ENCODE results near the gene SLC51A. TPM values are rescaled to one million over a fixed set of nuclear protein-coding genes. Genes with fewer than 3 reads are reported as not detected.

SLC51A gene
- total and polyA plus RNA-seq, 4 experiments from 2014 or later, result 2.7 TPM; not detected in 3

- DNase-seq, result no peak
- H3K27me3 Mint-ChIP-seq, result no peaks in the 10 kb centered on the region
- no peaks in the 10 kb centered on the region for H3K27me3 ChIP-seq (ENCODE audit: insufficient read depth, low read length)
- H3K36me3 Mint-ChIP-seq, result no peaks in the 10 kb centered on the region
- no peak overlapping the region for H3K27ac Mint-ChIP-seq
- H3K36me3 ChIP-seq (ENCODE audit: insufficient read depth, low read length), result no peaks in the 10 kb centered on the region
- no peak overlapping the region for H3K27ac ChIP-seq (ENCODE audit: low read depth, low read length)
- H3K9me3 Mint-ChIP-seq, result peaks cover 0 to 2% (median 0%) of the 10 kb centered on the region in 8 donors
- CTCF ChIA-PET (ENCODE audit: partially characterized antibody), result interaction anchor here (0.7 kb wide), 1 partner anchor 103 kb away, joined by 3 read pairs; no protein-coding TSS in a partner anchor
- H3K4me3 ChIP-seq (ENCODE audit: low read length in 2 of 2), result no peak overlapping the region
- H3K4me1 ChIP-seq (ENCODE audit: insufficient read depth, low read length), result peaks cover 31% of the 10 kb centered on the region
- H3K9me3 ChIP-seq (ENCODE audit: control insufficient read depth in 1 of 2, low read length in 2 of 2), result no peaks in the 10 kb centered on the region
- POLR2A ChIA-PET (ENCODE audit: partially characterized antibody), result interaction anchor here (1.1 kb wide), 1 partner anchor 97 kb away, joined by 3 read pairs; no protein-coding TSS in a partner anchor
- H3K4me3 Mint-ChIP-seq, result no peak overlapping the region
- intact Hi-C loops (cut with micrococcal nuclease), result no loop called here
- peaks cover 14 to 28% (median 23%) of the 10 kb centered on the region in 4 donors for H3K4me1 Mint-ChIP-seq
These were observed 40.6 kb upstream of the SLC51A start for GRCh38 chr3:196175722-196176121.

GRCh38 chr3:196177567-196177966, 38.8 kb upstream of the SLC51A start:
- Histone ChIP-seq H3K9me3 (ENCODE audit: control insufficient read depth in 1 of 2, low read length in 2 of 2) (no peaks in the 10 kb centered on the region), H3K27ac (ENCODE audit: low read depth, low read length) (no peak overlapping the region), H3K4me3 (ENCODE audit: low read length in 2 of 2) (no peak overlapping the region), H3K27me3 (ENCODE audit: insufficient read depth, low read length) (no peaks in the 10 kb centered on the region), H3K36me3 (ENCODE audit: insufficient read depth, low read length) (no peaks in the 10 kb centered on the region), H3K4me1 (ENCODE audit: insufficient read depth, low read length) (peaks cover 49% of the 10 kb centered on the region)
- POLR2A ChIA-PET (ENCODE audit: partially characterized antibody), result interaction anchor here (1.0 kb wide), 1 partner anchor 95 kb away, joined by 3 read pairs; no protein-coding TSS in a partner anchor
- intact Hi-C loops (cut with micrococcal nuclease), result no loop called here
- Mint-ChIP-seq H3K4me3 (peak overlapping the region in 4 of 8 donors; percentile 42 to 73 (median 56)), H3K27ac (peak overlapping the region; percentile 64 to 91 (median 86)), H3K27me3 (no peaks in the 10 kb centered on the region), H3K36me3 (no peaks in the 10 kb centered on the region), H3K4me1 (peaks cover 25 to 47% (median 37%) of the 10 kb centered on the region in 4 donors), H3K9me3 (no peaks in the 10 kb centered on the region)
- CTCF ChIA-PET (ENCODE audit: partially characterized antibody), result no interaction called here
- no peak for DNase-seq

- H3K27ac Mint-ChIP-seq, result peak overlapping the region; percentile 64 to 91 (median 86)
- intact Hi-C loops (cut with micrococcal nuclease), result no loop called here
- CTCF ChIA-PET (ENCODE audit: partially characterized antibody), result no interaction called here
- POLR2A ChIA-PET (ENCODE audit: partially characterized antibody), result interaction anchor here (1.0 to 2.7 kb wide), 2 partner anchors 11 to 96 kb away, joined by 3 to 20 read pairs; no protein-coding TSS in a partner anchor
- DNase-seq, result no peak
- no peaks in the 10 kb centered on the region for H3K9me3 Mint-ChIP-seq
- Histone ChIP-seq H3K4me3 (ENCODE audit: low read length in 2 of 2) (no peak overlapping the region), H3K36me3 (ENCODE audit: insufficient read depth, low read length) (no peaks in the 10 kb centered on the region), H3K4me1 (ENCODE audit: insufficient read depth, low read length) (peaks cover 53% of the 10 kb centered on the region), H3K27ac (ENCODE audit: low read depth, low read length) (no peak overlapping the region), H3K27me3 (ENCODE audit: insufficient read depth, low read length) (no peaks in the 10 kb centered on the region), H3K9me3 (ENCODE audit: control insufficient read depth in 1 of 2, low read length in 2 of 2) (no peaks in the 10 kb centered on the region)
- peaks cover 27 to 51% (median 39%) of the 10 kb centered on the region in 4 donors for H3K4me1 Mint-ChIP-seq
- peak overlapping the region in 5 of 8 donors; percentile 42 to 73 (median 65) for H3K4me3 Mint-ChIP-seq
- H3K36me3 Mint-ChIP-seq, result no peaks in the 10 kb centered on the region
- H3K27me3 Mint-ChIP-seq, result no peaks in the 10 kb centered on the region
These were observed 38.4 kb upstream of the SLC51A start for GRCh38 chr3:196177967-196178366.

GRCh38 chr3:196178993-196179379, 37.3 kb upstream of the SLC51A start:
- H3K27ac Mint-ChIP-seq, result peak overlapping the region; percentile 91 to 99 (median 98)
- Histone ChIP-seq H3K4me1 (ENCODE audit: insufficient read depth, low read length) (peaks cover 63% of the 10 kb centered on the region), H3K36me3 (ENCODE audit: insufficient read depth, low read length) (no peaks in the 10 kb centered on the region), H3K4me3 (ENCODE audit: low read length in 2 of 2) (peak overlapping the region in 1 of 2 donors; percentile 34), H3K27me3 (ENCODE audit: insufficient read depth, low read length) (no peaks in the 10 kb centered on the region), H3K27ac (ENCODE audit: low read depth, low read length) (peak overlapping the region; percentile 61), H3K9me3 (ENCODE audit: control insufficient read depth in 1 of 2, low read length in 2 of 2) (no peaks in the 10 kb centered on the region)
- no peaks in the 10 kb centered on the region for H3K9me3 Mint-ChIP-seq
- peaks cover 34 to 61% (median 47%) of the 10 kb centered on the region in 4 donors for H3K4me1 Mint-ChIP-seq
- intact Hi-C loops (cut with micrococcal nuclease), result loop anchor here (1.0 kb wide), 4 partner anchors 13 to 106 kb away; partner anchors contain the start of gene TFRC
- H3K27me3 Mint-ChIP-seq, result no peaks in the 10 kb centered on the region
- ChIA-PET POLR2A (ENCODE audit: partially characterized antibody) (interaction anchor here (0.8 to 5.5 kb wide), 13 partner anchors 8 to 323 kb away, joined by 3 to 124 read pairs (median 8); partner anchors contain the start of gene TFRC), CTCF (ENCODE audit: partially characterized antibody) (interaction anchor here (1.3 to 2.3 kb wide), 6 partner anchors 13 to 111 kb away, joined by 3 to 33 read pairs (median 6); partner anchors contain the start of gene TFRC)
- H3K4me3 Mint-ChIP-seq, result peak overlapping the region; percentile 46 to 85 (median 78)
- no peak for DNase-seq
- H3K36me3 Mint-ChIP-seq, result no peaks in the 10 kb centered on the region

- ChIA-PET CTCF (ENCODE audit: partially characterized antibody) (interaction anchor here (1.0 to 2.3 kb wide), 8 partner anchors 12 to 112 kb away, joined by 3 to 33 read pairs (median 6); partner anchors contain the start of gene TFRC), POLR2A (ENCODE audit: partially characterized antibody) (interaction anchor here (0.6 to 5.5 kb wide), 20 partner anchors 9 to 322 kb away, joined by 3 to 124 read pairs (median 4); partner anchors contain the start of genes DYNLT2B and TFRC)
- Mint-ChIP-seq H3K4me3 (peak overlapping the region; percentile 46 to 85 (median 78)), H3K36me3 (no peaks in the 10 kb centered on the region), H3K9me3 (no peaks in the 10 kb centered on the region), H3K27me3 (no peaks in the 10 kb centered on the region), H3K4me1 (peaks cover 34 to 64% (median 47%) of the 10 kb centered on the region in 4 donors), H3K27ac (peak overlapping the region; percentile 91 to 99 (median 98))
- peak overlapping the region; percentile 61 for H3K27ac ChIP-seq (ENCODE audit: low read depth, low read length)
- no peaks in the 10 kb centered on the region for H3K27me3 ChIP-seq (ENCODE audit: insufficient read depth, low read length)
- intact Hi-C loops (cut with micrococcal nuclease), result loop anchor here (1.0 kb wide), 4 partner anchors 13 to 106 kb away; partner anchors contain the start of gene TFRC
- H3K4me3 ChIP-seq (ENCODE audit: low read length in 2 of 2), result peak overlapping the region in 1 of 2 donors; percentile 34
- no peaks in the 10 kb centered on the region for H3K9me3 ChIP-seq (ENCODE audit: control insufficient read depth in 1 of 2, low read length in 2 of 2)
- peak; percentile 83 to 94 (median 85) for DNase-seq
- no peaks in the 10 kb centered on the region for H3K36me3 ChIP-seq (ENCODE audit: insufficient read depth, low read length)
- H3K4me1 ChIP-seq (ENCODE audit: insufficient read depth, low read length), result peaks cover 66% of the 10 kb centered on the region
These were observed 36.7 kb upstream of the SLC51A start for GRCh38 chr3:196179380-196180308.

GRCh38 chr3:196180346-196180745, 36.0 kb upstream of the SLC51A start:
- peak overlapping the region in 1 of 2 donors; percentile 34 for H3K4me3 ChIP-seq (ENCODE audit: low read length in 2 of 2)
- Mint-ChIP-seq H3K36me3 (no peaks in the 10 kb centered on the region), H3K9me3 (no peaks in the 10 kb centered on the region), H3K4me1 (peaks cover 34 to 64% (median 47%) of the 10 kb centered on the region in 4 donors), H3K27ac (peak overlapping the region; percentile 91 to 99 (median 98)), H3K27me3 (no peaks in the 10 kb centered on the region), H3K4me3 (peak overlapping the region in 7 of 8 donors; percentile 46 to 85 (median 79))
- ChIA-PET POLR2A (ENCODE audit: partially characterized antibody) (interaction anchor here (1.0 to 5.5 kb wide), 13 partner anchors 9 to 322 kb away, joined by 3 to 124 read pairs (median 6); partner anchors contain the start of genes DYNLT2B and TFRC), CTCF (ENCODE audit: partially characterized antibody) (interaction anchor here (1.0 to 2.3 kb wide), 7 partner anchors 12 to 113 kb away, joined by 3 to 33 read pairs (median 5); no protein-coding TSS in a partner anchor)
- no peaks in the 10 kb centered on the region for H3K9me3 ChIP-seq (ENCODE audit: control insufficient read depth in 1 of 2, low read length in 2 of 2)
- H3K36me3 ChIP-seq (ENCODE audit: insufficient read depth, low read length), result no peaks in the 10 kb centered on the region
- intact Hi-C loops (cut with micrococcal nuclease), result no loop called here
- peaks cover 66% of the 10 kb centered on the region for H3K4me1 ChIP-seq (ENCODE audit: insufficient read depth, low read length)
- H3K27me3 ChIP-seq (ENCODE audit: insufficient read depth, low read length), result no peaks in the 10 kb centered on the region
- DNase-seq, result no peak
- peak overlapping the region; percentile 61 for H3K27ac ChIP-seq (ENCODE audit: low read depth, low read length)

All from CD4-positive, alpha-beta memory T cell (primary cell).